NCI-H1694 treated with DMSO at 0.1 percent for 48 hours (cell line): Measurements from ENCODE around the gene ZNF605.
"Not testable (repeated sequence)": the region's sequence is repeated elsewhere in the genome, so short reads cannot be mapped to it uniquely, and the experiment has no call there.

Experiments
- DNase-seq: peaks from one replicate; lab custom pipeline; 2025; lab: John Stamatoyannopoulos, UW

ZNF605 gene

DNA sequence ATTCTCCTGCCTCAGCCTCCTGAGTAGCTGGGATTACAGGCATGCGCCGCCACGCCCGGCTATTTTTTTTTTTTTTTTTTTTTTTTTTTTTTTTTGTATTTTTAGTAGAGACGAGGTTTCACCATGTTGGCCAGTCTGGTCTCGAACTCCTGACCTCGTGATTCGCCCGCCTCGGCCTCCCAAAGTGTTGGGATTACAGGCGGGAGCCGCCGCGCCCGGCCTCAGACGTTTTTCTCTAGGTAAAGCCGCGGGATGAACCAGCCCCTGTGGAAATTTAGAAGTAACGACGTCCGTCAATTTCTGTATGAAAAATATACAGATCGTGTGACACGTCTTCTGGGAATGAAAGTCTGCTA lies 48.3 kb downstream of the ZNF605 start:
- DNase-seq: not testable (repeated sequence)

- DNase-seq: no peak
Observed at GRCh38 chr12:132907216-132907615, 48.9 kb downstream of the ZNF605 start.

GRCh38 chr12:132904718-132905328 lies 51.3 kb downstream of the ZNF605 start:
- DNase-seq: no peak

DNA sequence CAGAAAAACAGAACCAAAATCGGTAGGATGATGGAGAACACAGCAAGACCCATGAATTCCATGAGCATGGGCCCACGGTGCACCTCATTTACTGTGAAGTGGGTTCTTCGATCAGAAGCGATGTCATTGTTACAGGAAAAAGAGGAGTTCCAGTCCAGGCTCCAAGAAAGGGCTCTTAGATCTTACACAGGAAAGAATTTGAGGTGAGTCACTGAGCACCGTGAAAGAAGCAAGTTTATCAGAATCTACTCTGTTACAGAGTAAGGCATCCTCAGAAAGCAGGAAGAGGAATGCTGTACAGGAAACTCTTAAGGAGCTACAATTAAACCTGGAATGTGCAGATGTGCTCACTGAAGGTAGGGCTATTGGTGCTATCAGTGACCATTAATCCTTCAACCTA lies 57.1 kb downstream of the ZNF605 start:
- no peak for DNase-seq

DNA sequence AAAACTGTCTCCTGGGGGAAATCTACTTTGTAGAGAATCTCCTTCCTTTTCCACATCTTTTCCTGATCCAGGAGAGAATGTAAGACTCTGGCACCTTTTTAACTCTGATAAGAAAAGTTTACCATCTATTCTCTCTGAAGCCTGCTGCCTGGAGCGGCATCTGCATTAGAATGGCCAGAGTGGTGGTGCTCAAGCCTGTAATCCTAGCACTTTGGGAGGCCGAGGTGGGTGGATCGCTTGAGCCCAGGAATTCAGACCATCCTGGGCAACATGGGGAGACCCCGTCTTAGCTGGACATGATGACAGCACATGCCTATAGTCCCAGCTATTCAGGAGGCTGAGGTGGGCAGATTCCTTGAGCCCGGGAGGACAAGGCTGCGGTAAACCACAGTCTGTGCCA lies 67.3 kb downstream of the ZNF605 start:
- DNase-seq: no peak

- DNase-seq: peak; percentile 89
Observed at GRCh38 chr12:132887513-132888351, 68.4 kb downstream of the ZNF605 start, which contains the start of gene CHFR. Gene CHFR (minus strand): TSS chr12:132887605. CDS start chr12:132887328, 277 bp downstream.

DNA sequence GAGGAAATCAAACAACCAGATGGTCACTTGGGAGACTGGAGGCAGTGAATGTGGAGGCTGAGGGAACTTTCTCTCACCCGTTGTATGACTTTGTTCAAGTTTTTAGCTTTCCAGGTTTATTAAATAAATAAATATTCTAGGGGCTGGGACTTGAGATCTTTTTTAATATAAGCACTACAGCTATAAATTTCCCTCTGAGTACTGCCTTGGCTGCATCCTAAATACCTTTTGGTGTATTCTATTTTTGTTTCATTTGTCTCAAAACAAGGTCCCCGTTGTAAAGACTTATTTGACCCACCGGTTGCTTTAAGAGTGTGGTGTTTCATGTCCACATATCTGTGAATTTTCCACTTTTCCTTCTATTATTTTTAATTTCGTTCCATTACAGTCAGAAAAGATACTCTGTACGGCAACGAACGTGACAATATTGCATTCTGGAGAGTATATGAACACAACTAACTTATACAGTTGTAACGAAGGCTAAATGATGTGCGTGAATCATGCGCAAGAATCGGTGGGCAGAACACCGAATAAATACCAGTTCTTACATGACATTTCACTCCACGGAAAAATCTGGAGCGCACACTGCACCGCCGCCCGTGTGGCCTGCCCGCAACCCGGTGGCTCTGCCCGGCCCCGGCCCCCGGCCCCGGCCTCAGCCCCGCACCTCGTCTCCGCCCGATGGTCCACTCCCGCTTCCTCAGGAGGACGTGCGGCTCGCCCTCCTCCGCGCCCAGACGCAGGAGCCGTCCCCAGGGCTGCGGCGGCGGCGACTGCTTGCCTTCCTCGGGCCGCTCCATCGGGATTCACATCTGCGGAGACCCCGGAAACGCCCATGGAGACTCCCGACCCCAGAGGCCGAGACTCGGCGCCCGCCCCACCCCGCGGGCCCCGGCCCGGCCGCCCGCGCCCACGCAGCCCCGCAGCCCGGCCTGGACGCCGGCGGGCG lies 69.3 kb downstream of the ZNF605 start:
- DNase-seq: no peak

GRCh38 chr12:132881818-132882217 lies 74.3 kb downstream of the ZNF605 start:
- no peak for DNase-seq

DNA sequence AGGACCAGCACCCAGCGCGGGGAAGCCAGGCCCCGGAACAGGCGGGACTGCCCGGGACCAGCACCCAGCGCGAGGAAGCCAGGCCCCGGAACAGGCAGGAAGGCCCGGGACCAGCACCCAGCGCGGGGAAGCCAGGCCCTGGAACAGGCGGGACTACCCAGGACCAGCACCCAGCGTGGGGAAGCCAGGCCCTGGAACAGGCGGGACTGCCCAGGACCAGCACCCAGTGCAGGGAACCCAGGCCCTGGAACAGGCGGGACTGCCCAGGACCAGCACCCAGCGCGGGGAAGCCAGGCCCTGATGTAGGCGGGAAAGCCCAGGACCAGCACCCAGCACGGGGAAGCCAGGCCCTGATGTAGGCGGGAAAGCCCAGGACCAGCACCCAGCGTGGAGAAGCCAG lies 81.5 kb downstream of the ZNF605 start:
- DNase-seq: not testable (repeated sequence)

DNA sequence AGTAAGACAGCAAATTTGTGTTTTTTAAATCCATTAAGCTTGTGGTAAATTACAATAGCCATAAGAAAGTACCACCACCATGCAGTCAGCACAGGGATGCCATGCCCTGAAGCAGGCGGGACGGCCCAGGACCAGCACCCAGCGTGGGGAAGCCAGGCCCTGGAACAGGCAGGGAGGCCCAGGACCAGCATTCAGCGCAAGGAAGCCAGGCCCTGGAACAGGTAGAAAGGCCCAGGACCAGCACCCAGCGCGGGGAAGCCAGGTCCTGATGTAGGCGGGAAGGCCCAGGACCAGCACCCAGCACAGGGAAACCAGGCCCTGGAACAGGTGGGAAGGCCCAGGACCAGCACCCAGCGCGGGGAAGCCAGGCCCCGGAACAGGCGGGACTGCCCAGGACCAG lies 81.9 kb downstream of the ZNF605 start:
- DNase-seq: no peak

- DNase-seq: no peak
Observed at GRCh38 chr12:132873724-132874123, 82.4 kb downstream of the ZNF605 start.

GRCh38 chr12:132872975-132873421 lies 83.1 kb downstream of the ZNF605 start:
- no peak for DNase-seq

DNA sequence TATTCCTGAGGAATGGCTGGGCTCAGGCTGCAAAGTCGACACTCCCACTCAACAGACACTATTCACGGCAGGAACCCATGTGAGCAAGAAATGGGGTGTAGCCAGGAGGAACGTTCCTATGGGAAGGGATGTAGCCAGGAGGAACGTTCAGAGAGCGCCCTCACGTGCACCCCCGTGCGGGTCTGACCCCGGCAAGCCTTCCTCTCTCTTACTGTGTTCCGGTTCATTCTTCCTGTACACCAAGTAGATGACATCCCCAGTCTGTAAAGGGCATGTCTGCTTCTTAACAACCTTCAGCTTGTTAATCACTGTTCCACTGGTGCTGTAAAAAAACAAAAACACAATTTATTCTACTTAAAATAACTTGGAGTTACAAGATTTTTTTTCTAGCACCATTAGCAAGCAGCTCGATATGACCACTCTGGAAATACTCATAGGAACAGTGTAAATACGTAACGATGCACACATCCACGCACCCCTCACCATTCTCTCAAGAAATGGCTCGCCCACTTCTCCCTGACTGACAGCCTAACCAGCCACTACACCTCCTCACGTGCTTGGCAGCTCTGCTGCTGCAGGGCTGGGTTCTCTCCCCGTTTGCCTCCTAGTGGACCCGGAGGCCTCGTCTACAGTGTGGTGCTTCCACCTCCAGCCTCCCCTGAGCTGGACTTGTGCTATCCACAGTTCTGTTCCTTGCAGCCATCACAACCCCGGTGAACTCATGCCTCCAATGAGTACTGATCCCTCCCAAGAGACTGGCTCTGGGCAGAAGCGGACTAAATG lies 83.8 kb downstream of the ZNF605 start:
- no peak for DNase-seq

- no peak for DNase-seq
Observed at GRCh38 chr12:132869551-132869950, 86.6 kb downstream of the ZNF605 start.
